K562 (cell line): ENCODE data around the gene CRNN. TPM values are rescaled to one million over a fixed set of nuclear protein-coding genes. Genes with fewer than 3 reads are reported as not detected.

Experiments used
- KDM1A ChIP-seq, 2 experiments: fragments of 450-650 bp; IDR thresholded peaks; 2 replicates each; pipeline ENCODE4 v1.6.1; 2016; ENCODE audit warnings: mild to moderate bottlenecking in 2 of 2
- PHTF2 ChIP-seq: fragments of 250-450 bp; sonication (Bioruptor Pico); IDR thresholded peaks from 2 replicates; pipeline ENCODE4 v1.5.0; 2021; ENCODE audit warnings: mild to moderate bottlenecking
- polyA plus RNA-seq, 8 experiments: library from polyadenylated mRNA; depleted of rRNA in 4 of 8; stranded (reverse) in 5 of 8; unstranded in 3 of 8; fragments of >200 nt; fragmentation: Nextera tagmentation in 2 of 8; fragmentation: Illumina TruSeq in 1 of 8; extraction: Ambion mirVana in 2 of 8; extraction: Trizol in 1 of 8; gene quantifications; 2 replicates each; pipeline versions ENCODE4 v1.2.1 to v1.2.3, GENCODE V29; 2011 to 2014; ENCODE audit warnings: inconsistent platforms in 1 of 8, missing spikeins in 1 of 8
- total RNA-seq, 7 experiments: library from RNA; depleted of rRNA in 6 of 7; stranded (reverse); fragments of >200 nt in 6 of 7; fragmentation: Illumina TruSeq in 2 of 7; extraction: Trizol in 2 of 7; gene quantifications; 2 replicates each; pipeline versions ENCODE4 v1.2.1 to v1.2.3, GENCODE V29; 2011 to 2021; ENCODE audit warnings: low replicate concordance in 1 of 7
- TF ChIP-seq, protein P1 (sequence below): fragments of 200-600 bp; sonication (generic); IDR thresholded peaks from one replicate; pipeline ENCODE4 v1.6.1; 2012; ENCODE audit warnings: mild to moderate bottlenecking, low read depth, low read length, inconsistent platforms
- TF ChIP-seq, protein P2 (sequence below): fragments of 250-450 bp; sonication (Bioruptor Pico); IDR thresholded peaks from 2 replicates; pipeline ENCODE4 v1.5.0; 2021
- TF ChIP-seq, protein P3 (sequence below): fragments of 250-450 bp; sonication (Bioruptor Pico); IDR thresholded peaks from 2 replicates; pipeline ENCODE4 v1.4.0; 2020; ENCODE audit warnings: mild to moderate bottlenecking, moderate library complexity
- TF ChIP-seq, protein P4 (sequence below): fragments of 200-800 bp; sonication (Bioruptor generic); IDR thresholded peaks from 2 replicates; pipeline ENCODE4 v1.6.1; 2017; ENCODE audit warnings: missing genetic modification characterization, missing compliant biosample characterization
- TF ChIP-seq, protein P5 (sequence below): fragments of 450-650 bp; IDR thresholded peaks from 2 replicates; pipeline ENCODE4 v1.6.1; 2018; ENCODE audit warnings: mild to moderate bottlenecking, low read depth; ENCODE audit not compliant: partially characterized antibody

The CRNN gene
- total and polyA plus RNA-seq, 9 of the 15 experiments (the other 6 are each of a cell fraction or from before 2014, with no cell fraction given), result not detected

DNA sequence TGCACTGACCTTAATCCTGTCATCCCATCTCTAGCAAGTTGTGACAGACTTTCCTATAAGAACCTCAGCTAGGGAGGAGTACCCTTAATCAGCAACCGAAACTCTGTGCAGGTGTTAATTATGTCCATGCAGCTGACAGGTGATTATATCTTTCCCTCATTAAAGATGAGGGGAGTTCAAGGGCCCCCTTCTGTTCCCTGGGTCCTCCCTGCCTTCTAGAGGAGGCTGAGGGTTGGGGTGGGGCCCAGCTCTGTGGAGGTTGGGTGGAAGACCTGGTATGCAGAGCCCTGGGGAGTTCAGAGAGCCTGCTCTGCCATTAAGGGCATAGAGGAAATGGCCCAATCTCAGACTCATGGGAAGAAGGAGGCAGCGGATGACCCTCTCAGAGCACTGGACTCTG is 35.6 kb upstream of the CRNN start (continued):
- TF ChIP-seq, protein P1, sequence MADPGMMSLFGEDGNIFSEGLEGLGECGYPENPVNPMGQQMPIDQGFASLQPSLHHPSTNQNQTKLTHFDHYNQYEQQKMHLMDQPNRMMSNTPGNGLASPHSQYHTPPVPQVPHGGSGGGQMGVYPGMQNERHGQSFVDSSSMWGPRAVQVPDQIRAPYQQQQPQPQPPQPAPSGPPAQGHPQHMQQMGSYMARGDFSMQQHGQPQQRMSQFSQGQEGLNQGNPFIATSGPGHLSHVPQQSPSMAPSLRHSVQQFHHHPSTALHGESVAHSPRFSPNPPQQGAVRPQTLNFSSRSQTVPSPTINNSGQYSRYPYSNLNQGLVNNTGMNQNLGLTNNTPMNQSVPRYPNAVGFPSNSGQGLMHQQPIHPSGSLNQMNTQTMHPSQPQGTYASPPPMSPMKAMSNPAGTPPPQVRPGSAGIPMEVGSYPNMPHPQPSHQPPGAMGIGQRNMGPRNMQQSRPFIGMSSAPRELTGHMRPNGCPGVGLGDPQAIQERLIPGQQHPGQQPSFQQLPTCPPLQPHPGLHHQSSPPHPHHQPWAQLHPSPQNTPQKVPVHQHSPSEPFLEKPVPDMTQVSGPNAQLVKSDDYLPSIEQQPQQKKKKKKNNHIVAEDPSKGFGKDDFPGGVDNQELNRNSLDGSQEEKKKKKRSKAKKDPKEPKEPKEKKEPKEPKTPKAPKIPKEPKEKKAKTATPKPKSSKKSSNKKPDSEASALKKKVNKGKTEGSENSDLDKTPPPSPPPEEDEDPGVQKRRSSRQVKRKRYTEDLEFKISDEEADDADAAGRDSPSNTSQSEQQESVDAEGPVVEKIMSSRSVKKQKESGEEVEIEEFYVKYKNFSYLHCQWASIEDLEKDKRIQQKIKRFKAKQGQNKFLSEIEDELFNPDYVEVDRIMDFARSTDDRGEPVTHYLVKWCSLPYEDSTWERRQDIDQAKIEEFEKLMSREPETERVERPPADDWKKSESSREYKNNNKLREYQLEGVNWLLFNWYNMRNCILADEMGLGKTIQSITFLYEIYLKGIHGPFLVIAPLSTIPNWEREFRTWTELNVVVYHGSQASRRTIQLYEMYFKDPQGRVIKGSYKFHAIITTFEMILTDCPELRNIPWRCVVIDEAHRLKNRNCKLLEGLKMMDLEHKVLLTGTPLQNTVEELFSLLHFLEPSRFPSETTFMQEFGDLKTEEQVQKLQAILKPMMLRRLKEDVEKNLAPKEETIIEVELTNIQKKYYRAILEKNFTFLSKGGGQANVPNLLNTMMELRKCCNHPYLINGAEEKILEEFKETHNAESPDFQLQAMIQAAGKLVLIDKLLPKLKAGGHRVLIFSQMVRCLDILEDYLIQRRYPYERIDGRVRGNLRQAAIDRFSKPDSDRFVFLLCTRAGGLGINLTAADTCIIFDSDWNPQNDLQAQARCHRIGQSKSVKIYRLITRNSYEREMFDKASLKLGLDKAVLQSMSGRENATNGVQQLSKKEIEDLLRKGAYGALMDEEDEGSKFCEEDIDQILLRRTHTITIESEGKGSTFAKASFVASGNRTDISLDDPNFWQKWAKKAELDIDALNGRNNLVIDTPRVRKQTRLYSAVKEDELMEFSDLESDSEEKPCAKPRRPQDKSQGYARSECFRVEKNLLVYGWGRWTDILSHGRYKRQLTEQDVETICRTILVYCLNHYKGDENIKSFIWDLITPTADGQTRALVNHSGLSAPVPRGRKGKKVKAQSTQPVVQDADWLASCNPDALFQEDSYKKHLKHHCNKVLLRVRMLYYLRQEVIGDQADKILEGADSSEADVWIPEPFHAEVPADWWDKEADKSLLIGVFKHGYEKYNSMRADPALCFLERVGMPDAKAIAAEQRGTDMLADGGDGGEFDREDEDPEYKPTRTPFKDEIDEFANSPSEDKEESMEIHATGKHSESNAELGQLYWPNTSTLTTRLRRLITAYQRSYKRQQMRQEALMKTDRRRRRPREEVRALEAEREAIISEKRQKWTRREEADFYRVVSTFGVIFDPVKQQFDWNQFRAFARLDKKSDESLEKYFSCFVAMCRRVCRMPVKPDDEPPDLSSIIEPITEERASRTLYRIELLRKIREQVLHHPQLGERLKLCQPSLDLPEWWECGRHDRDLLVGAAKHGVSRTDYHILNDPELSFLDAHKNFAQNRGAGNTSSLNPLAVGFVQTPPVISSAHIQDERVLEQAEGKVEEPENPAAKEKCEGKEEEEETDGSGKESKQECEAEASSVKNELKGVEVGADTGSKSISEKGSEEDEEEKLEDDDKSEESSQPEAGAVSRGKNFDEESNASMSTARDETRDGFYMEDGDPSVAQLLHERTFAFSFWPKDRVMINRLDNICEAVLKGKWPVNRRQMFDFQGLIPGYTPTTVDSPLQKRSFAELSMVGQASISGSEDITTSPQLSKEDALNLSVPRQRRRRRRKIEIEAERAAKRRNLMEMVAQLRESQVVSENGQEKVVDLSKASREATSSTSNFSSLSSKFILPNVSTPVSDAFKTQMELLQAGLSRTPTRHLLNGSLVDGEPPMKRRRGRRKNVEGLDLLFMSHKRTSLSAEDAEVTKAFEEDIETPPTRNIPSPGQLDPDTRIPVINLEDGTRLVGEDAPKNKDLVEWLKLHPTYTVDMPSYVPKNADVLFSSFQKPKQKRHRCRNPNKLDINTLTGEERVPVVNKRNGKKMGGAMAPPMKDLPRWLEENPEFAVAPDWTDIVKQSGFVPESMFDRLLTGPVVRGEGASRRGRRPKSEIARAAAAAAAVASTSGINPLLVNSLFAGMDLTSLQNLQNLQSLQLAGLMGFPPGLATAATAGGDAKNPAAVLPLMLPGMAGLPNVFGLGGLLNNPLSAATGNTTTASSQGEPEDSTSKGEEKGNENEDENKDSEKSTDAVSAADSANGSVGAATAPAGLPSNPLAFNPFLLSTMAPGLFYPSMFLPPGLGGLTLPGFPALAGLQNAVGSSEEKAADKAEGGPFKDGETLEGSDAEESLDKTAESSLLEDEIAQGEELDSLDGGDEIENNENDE, result no peak
- TF ChIP-seq, protein P2, sequence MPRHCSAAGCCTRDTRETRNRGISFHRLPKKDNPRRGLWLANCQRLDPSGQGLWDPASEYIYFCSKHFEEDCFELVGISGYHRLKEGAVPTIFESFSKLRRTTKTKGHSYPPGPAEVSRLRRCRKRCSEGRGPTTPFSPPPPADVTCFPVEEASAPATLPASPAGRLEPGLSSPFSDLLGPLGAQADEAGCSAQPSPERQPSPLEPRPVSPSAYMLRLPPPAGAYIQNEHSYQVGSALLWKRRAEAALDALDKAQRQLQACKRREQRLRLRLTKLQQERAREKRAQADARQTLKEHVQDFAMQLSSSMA, result no peak
- TF ChIP-seq, protein P3, sequence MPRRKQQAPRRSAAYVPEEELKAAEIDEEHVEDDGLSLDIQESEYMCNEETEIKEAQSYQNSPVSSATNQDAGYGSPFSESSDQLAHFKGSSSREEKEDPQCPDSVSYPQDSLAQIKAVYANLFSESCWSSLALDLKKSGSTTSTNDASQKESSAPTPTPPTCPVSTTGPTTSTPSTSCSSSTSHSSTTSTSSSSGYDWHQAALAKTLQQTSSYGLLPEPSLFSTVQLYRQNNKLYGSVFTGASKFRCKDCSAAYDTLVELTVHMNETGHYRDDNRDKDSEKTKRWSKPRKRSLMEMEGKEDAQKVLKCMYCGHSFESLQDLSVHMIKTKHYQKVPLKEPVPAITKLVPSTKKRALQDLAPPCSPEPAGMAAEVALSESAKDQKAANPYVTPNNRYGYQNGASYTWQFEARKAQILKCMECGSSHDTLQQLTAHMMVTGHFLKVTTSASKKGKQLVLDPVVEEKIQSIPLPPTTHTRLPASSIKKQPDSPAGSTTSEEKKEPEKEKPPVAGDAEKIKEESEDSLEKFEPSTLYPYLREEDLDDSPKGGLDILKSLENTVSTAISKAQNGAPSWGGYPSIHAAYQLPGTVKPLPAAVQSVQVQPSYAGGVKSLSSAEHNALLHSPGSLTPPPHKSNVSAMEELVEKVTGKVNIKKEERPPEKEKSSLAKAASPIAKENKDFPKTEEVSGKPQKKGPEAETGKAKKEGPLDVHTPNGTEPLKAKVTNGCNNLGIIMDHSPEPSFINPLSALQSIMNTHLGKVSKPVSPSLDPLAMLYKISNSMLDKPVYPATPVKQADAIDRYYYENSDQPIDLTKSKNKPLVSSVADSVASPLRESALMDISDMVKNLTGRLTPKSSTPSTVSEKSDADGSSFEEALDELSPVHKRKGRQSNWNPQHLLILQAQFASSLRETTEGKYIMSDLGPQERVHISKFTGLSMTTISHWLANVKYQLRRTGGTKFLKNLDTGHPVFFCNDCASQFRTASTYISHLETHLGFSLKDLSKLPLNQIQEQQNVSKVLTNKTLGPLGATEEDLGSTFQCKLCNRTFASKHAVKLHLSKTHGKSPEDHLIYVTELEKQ (CRISPR knock-in tag), result no peak
- TF ChIP-seq KDM1A (IDR thresholded peaks at IDR 0.05) (no peak), PHTF2 (no peak)
- TF ChIP-seq, protein P4, sequence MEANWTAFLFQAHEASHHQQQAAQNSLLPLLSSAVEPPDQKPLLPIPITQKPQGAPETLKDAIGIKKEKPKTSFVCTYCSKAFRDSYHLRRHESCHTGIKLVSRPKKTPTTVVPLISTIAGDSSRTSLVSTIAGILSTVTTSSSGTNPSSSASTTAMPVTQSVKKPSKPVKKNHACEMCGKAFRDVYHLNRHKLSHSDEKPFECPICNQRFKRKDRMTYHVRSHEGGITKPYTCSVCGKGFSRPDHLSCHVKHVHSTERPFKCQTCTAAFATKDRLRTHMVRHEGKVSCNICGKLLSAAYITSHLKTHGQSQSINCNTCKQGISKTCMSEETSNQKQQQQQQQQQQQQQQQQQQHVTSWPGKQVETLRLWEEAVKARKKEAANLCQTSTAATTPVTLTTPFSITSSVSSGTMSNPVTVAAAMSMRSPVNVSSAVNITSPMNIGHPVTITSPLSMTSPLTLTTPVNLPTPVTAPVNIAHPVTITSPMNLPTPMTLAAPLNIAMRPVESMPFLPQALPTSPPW (CRISPR knock-in tag), result no peak
- TF ChIP-seq, protein P5, sequence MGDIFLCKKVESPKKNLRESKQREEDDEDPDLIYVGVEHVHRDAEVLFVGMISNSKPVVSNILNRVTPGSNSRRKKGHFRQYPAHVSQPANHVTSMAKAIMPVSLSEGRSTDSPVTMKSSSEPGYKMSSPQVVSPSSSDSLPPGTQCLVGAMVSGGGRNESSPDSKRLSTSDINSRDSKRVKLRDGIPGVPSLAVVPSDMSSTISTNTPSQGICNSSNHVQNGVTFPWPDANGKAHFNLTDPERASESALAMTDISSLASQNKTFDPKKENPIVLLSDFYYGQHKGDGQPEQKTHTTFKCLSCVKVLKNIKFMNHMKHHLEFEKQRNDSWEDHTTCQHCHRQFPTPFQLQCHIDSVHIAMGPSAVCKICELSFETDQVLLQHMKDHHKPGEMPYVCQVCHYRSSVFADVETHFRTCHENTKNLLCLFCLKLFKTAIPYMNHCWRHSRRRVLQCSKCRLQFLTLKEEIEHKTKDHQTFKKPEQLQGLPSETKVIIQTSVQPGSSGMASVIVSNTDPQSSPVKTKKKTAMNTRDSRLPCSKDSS, result no peak
